ENCODE measurements around the gene CAMK2A. TPM values are rescaled to one million over a fixed set of nuclear protein-coding genes. Genes with fewer than 3 reads are reported as not detected.

Gene CAMK2A
- total RNA-seq, 4 donors from 2014 or later: 1.4 to 6.9 (median 3.6) TPM

- Histone ChIP-seq H3K4me1 (peaks cover 0 to 14% (median 4%) of the 10 kb centered on the region in 3 donors), H3K4me3 (no peak overlapping the region), H3K27ac (no peak overlapping the region), H3K27me3 (no peaks in the 10 kb centered on the region), H3K9me3 (no peaks in the 10 kb centered on the region), H3K36me3 (no peaks in the 10 kb centered on the region)
- WGBS, 2 donors (ENCODE audit: low coverage in 1 of 2): 70 to 83% methylated on average over 4 to 7 of the region's 8 CpGs
- no peak for ATAC-seq
- TF ChIP-seq POLR2AphosphoS5 (IDR thresholded peaks at IDR 0.05) (no peak), EP300 (IDR thresholded peaks at IDR 0.05) (no peak), CTCF (IDR thresholded peaks at IDR 0.05) (no peak), POLR2A (IDR thresholded peaks at IDR 0.05) (no peak)
Observed at GRCh38 chr5:150261231-150261630, 28.3 kb downstream of the CAMK2A start.

GRCh38 chr5:150258130-150258529, 31.4 kb downstream of the CAMK2A start:
- WGBS, 2 donors (ENCODE audit: low coverage in 1 of 2): 50 to 78% methylated on average over 1 to 3 of the region's 6 CpGs
- Histone ChIP-seq H3K9me3 (no peaks in the 10 kb centered on the region), H3K27me3 (no peaks in the 10 kb centered on the region), H3K36me3 (no peaks in the 10 kb centered on the region), H3K27ac (no peak overlapping the region), H3K4me1 (peaks cover 0 to 9% (median 0%) of the 10 kb centered on the region in 3 donors), H3K4me3 (no peak overlapping the region)
- TF ChIP-seq EP300 (IDR thresholded peaks at IDR 0.05) (no peak), POLR2A (IDR thresholded peaks at IDR 0.05) (no peak), CTCF (IDR thresholded peaks at IDR 0.05) (no peak), POLR2AphosphoS5 (IDR thresholded peaks at IDR 0.05) (no peak)
- ATAC-seq: no peak

- no peaks in the 10 kb centered on the region for H3K27me3 ChIP-seq
- no peak for ATAC-seq
- H3K27ac ChIP-seq: no peak overlapping the region
- no peak for TF ChIP-seq EP300 (IDR thresholded peaks at IDR 0.05)
- no peak for TF ChIP-seq POLR2A (IDR thresholded peaks at IDR 0.05)
- no peak for TF ChIP-seq POLR2AphosphoS5 (IDR thresholded peaks at IDR 0.05)
- no peak for TF ChIP-seq CTCF (IDR thresholded peaks at IDR 0.05)
- H3K9me3 ChIP-seq: no peaks in the 10 kb centered on the region
- 79 to 80% methylated on average over 1 to 4 of the region's 11 CpGs for WGBS, 2 donors (ENCODE audit: low coverage in 1 of 2)
- H3K36me3 ChIP-seq: no peaks in the 10 kb centered on the region
- H3K4me1 ChIP-seq: peaks cover 0 to 9% (median 0%) of the 10 kb centered on the region in 3 donors
- H3K4me3 ChIP-seq: no peak overlapping the region
Observed at GRCh38 chr5:150257424-150257823, 32.1 kb downstream of the CAMK2A start.

GRCh38 chr5:150256410-150257064, 33.0 kb downstream of the CAMK2A start:
- H3K4me3 ChIP-seq: no peak overlapping the region
- H3K36me3 ChIP-seq: no peaks in the 10 kb centered on the region
- TF ChIP-seq POLR2A (IDR thresholded peaks at IDR 0.05): no peak
- no peak for TF ChIP-seq EP300 (IDR thresholded peaks at IDR 0.05)
- no peak for TF ChIP-seq POLR2AphosphoS5 (IDR thresholded peaks at IDR 0.05)
- no peak for TF ChIP-seq CTCF (IDR thresholded peaks at IDR 0.05)
- H3K27me3 ChIP-seq: no peaks in the 10 kb centered on the region
- 79 to 88% methylated on average over 1 to 5 of the region's 12 CpGs for WGBS, 2 donors (ENCODE audit: low coverage in 1 of 2)
- no peak for ATAC-seq
- H3K9me3 ChIP-seq: no peaks in the 10 kb centered on the region
- H3K27ac ChIP-seq: no peak overlapping the region
- peaks cover 0 to 9% (median 0%) of the 10 kb centered on the region in 3 donors for H3K4me1 ChIP-seq

Measured in gastroesophageal sphincter (tissue), 4 donors.